DOHH2 (cell line): ENCODE data around the gene ATP4B.

ENCODE experiments used
- CTCF ChIP-seq: fragments of 200-600 bp; sonication (generic); IDR thresholded peaks from one replicate; pipeline ENCODE4 v1.5.1; 2014; ENCODE audit warnings: antibody characterized with exemption, mild to moderate bottlenecking, low read depth, low read length; ENCODE audit not compliant: poor library complexity, severe bottlenecking
- EZH2phosphoT487 ChIP-seq: fragments of 200-600 bp; sonication (generic); IDR thresholded peaks from 2 replicates; pipeline ENCODE4 v1.6.1; 2017; ENCODE audit warnings: borderline replicate concordance, mild to moderate bottlenecking, antibody characterized with exemption, low read length, moderate library complexity, mixed read lengths

- no peak for TF ChIP-seq CTCF
- no peak for TF ChIP-seq EZH2phosphoT487
These were observed 44.1 kb downstream of the ATP4B start for GRCh38 chr13:113613789-113614379.
